Activated naive CD8-positive, alpha-beta T cell treated with anti-CD3 and anti-CD28 coated beads, Interleukin-2, amount 50 U/mL, for 16 hours (primary cell): Measurements from ENCODE around the gene SCPEP1.

Source experiments
- DNase-seq: peaks from one replicate; pipeline ENCODE4 v3.0.0-alpha.2; 2020; ENCODE audit warnings: low read depth, low spot score

The SCPEP1 gene

GRCh38 chr17:57002904-57003303, 25.0 kb downstream of the SCPEP1 start:
- no peak for DNase-seq

- DNase-seq: no peak
These were observed 27.1 kb downstream of the SCPEP1 start for GRCh38 chr17:57004944-57005579.

GRCh38 chr17:57006040-57006439, 28.1 kb downstream of the SCPEP1 start:
- DNase-seq: no peak

- no peak for DNase-seq
These were observed 31.0 kb downstream of the SCPEP1 start for GRCh38 chr17:57008958-57009357.

- DNase-seq: peak; percentile 7
These were observed 32.0 kb downstream of the SCPEP1 start for GRCh38 chr17:57009737-57010445.

- DNase-seq: no peak
These were observed 32.6 kb downstream of the SCPEP1 start for GRCh38 chr17:57010487-57010886.

GRCh38 chr17:57011491-57012015, 33.6 kb downstream of the SCPEP1 start:
- no peak for DNase-seq

- no peak for DNase-seq
These were observed 38.3 kb downstream of the SCPEP1 start for GRCh38 chr17:57016071-57016763.

- no peak for DNase-seq
These were observed 38.8 kb downstream of the SCPEP1 start for GRCh38 chr17:57016764-57017116.

GRCh38 chr17:57017625-57018024, 39.7 kb downstream of the SCPEP1 start:
- DNase-seq: no peak

- no peak for DNase-seq
These were observed 42.3 kb downstream of the SCPEP1 start for GRCh38 chr17:57020208-57020607.

- DNase-seq: no peak
These were observed 43.5 kb downstream of the SCPEP1 start for GRCh38 chr17:57021226-57021940.

- no peak for DNase-seq
These were observed 47.9 kb downstream of the SCPEP1 start for GRCh38 chr17:57025876-57026275.

GRCh38 chr17:57027852-57028251, 49.9 kb downstream of the SCPEP1 start:
- no peak for DNase-seq

GRCh38 chr17:57032343-57032742, 54.4 kb downstream of the SCPEP1 start:
- DNase-seq: no peak

GRCh38 chr17:57033296-57033695, 55.4 kb downstream of the SCPEP1 start:
- no peak for DNase-seq

- DNase-seq: no peak
These were observed 57.1 kb downstream of the SCPEP1 start for GRCh38 chr17:57034807-57035754.

GRCh38 chr17:57035971-57036481, 58.1 kb downstream of the SCPEP1 start:
- DNase-seq: no peak

GRCh38 chr17:57037411-57037810, 59.5 kb downstream of the SCPEP1 start:
- DNase-seq: no peak

GRCh38 chr17:57038486-57038885, 60.6 kb downstream of the SCPEP1 start:
- no peak for DNase-seq

- no peak for DNase-seq
These were observed 62.6 kb downstream of the SCPEP1 start for GRCh38 chr17:57040571-57040970.
